GM11168 (cell line): ENCODE measurements around the gene THADA.
"Not testable (repeated sequence)": the region's sequence is repeated elsewhere in the genome, so short reads cannot be mapped to it uniquely, and the experiment has no call there.

Source experiments
- in situ Hi-C: fragments of 300-500 bp; cut with MboI; formaldehyde crosslinking; loops from one replicate; pipeline ENCODE4 v1.12.0; 2022; ENCODE audit warnings: low sequenced_read_pairs; ENCODE audit not compliant: unreplicated experiment

Gene THADA

GRCh38 chr2:43542285-43542933, 53.4 kb downstream of the THADA start:
- in situ Hi-C loops = no loop called here

DNA sequence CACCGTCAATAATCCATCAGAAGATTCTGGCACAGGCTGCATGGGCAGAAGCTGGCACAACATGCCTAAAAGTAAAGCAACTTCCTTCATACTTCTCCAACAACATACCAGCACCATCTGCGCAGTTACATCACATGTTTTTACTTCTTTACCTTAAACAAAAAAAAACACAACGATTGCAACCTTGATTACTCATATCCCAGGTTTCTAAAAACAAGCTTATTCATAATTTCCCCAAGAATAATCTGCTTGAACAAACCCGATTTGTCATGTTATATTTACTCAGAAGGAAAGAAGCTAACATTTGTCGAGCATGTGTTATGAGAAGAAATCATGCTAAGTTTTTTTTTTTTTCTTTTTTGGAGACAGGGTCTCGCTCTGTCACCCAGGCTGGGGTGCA, 54.7 kb downstream of the THADA start:
- in situ Hi-C loops = no loop called here

DNA sequence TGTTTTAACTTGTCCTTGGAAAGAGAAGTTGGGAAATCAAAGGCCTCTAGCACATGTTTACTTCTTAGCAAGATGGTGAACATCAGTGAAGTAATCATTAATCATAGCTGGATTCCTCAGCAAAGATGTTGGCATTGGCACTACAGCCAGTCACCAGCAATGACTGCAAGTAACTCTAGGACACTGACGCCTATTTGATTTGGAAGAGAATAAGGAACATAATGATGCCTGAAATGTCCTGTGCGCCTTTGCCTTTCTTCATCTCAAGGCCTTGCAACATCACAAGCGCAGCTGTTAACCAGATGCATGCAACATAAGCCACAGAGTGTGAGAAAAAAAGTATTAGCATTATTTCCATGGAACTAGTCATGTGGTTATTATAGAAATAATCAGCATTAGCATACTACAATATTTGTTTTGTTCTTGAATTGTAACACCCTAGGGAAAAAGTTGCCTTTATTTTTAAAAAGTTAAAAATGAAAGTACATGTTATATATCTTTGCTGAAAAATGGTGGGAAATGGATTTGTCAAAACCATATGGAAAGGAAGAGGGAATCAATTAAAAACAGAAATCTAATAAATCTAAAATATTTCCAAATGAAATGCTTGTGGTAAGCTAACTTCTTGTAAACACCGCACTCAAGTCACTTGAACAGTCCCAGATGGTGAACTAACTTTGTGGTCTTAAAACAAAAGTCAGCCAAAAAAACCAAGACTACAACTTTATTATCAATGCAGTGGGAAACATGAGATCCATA, 55.6 kb downstream of the THADA start:
- in situ Hi-C loops = no loop called here

- in situ Hi-C loops = no loop called here
These were observed 56.4 kb downstream of the THADA start for GRCh38 chr2:43539436-43539835.

GRCh38 chr2:43538034-43538670, 57.7 kb downstream of the THADA start:
- in situ Hi-C loops = no loop called here

- in situ Hi-C loops = no loop called here
These were observed 58.7 kb downstream of the THADA start for GRCh38 chr2:43537137-43537536.

DNA sequence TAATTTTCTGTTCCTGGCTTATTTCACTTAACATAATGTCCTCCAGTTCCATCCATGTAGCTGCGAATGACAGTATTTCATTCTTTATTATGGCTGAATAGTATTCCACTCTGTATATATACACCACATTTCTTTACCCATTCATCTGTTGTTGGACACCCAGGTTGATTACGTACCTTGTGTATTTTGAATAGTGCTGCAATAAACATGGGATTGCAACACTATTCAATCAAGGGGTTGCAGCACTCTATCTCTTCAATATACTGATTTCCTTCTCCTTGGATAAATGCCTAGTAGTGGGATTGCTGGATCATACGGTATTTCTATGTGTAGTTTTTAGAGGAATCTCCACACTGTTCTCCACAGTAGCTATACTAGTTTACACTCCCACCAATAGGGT, 61.3 kb downstream of the THADA start:
- in situ Hi-C loops = no loop called here

- in situ Hi-C loops = not testable (repeated sequence)
These were observed 63.3 kb downstream of the THADA start for GRCh38 chr2:43532572-43532971.

- in situ Hi-C loops = no loop called here
These were observed 64.6 kb downstream of the THADA start for GRCh38 chr2:43531251-43531650.

DNA sequence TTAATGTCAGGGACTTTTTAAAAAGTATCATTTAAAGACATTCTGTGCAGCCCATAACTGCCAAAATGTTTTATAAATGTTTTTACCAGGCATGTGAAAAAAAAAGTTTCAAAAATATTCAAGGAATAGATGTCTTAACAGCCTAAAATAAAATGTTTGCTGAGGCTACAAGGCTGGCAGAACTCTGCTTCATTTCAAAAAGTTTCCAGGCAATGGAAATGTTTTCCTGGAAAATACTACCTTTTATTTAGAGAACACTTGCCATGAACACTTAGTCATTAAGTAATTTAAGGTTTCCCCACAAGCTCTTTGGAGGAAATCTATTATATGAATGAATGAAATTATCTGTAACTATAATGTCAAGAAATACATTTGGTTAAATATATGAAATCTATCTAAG, 68.8 kb downstream of the THADA start:
- in situ Hi-C loops = no loop called here

DNA sequence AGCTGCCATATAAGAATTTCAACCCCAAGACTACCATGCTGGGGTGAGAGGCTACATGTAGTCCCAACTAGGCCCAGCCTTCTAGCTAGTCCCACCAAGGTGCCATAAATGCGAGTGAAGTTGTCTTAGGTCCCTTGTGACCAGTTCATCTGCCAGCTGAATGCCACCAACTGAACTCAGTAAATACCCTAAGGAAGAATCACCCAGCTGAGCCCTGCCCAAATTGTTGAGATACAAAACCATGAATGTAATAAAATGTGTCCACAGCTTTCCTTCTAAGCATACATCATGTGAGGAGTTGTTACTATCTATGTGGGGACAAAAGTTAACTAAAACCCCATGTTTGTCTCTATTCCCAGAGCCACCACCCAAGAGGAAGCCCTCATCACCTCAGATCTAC, 70.3 kb downstream of the THADA start:
- in situ Hi-C loops = no loop called here

- in situ Hi-C loops = no loop called here
These were observed 71.5 kb downstream of the THADA start for GRCh38 chr2:43524177-43524965.

DNA sequence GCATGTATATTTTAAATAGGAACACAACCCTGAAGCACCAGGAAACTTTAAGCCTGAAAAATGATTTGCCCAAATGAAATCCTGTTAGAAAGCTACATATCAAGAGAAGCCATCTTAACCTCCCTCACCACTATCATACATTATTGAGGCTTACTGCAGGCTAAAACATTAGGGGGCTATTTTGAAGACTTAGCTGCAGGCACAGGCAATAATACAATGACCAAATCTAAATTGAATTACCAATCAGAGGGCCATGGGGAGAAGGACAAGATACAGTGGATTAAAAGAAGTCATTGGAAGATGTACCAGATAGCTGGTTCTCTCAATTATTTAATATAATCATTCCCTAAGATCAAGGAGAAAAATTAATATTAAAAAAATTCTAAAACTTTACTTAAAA, 73.7 kb downstream of the THADA start:
- in situ Hi-C loops = no loop called here

- in situ Hi-C loops = no loop called here
These were observed 74.3 kb downstream of the THADA start for GRCh38 chr2:43521568-43521967.

DNA sequence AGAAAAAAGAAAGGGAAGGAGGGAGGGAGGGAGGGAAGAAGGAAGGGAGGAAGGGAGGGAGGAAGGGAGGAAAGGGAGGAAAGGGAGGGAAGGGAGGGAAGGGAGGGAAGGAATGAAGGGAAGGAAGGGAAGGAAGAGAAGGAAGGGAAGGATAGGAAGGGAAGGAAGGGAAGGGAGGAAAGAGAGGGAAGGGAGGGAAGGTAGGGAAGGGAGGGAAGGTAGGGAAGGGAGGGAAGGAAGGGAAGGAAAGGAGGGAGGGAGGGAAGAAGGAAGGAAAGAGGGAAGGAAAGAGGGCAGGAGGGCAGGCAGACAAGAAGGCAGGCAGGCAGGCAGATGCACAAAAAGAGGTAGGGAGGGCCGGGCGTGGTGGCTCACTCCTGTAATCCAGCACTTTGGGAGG, 74.9 kb downstream of the THADA start:
- in situ Hi-C loops = no loop called here

DNA sequence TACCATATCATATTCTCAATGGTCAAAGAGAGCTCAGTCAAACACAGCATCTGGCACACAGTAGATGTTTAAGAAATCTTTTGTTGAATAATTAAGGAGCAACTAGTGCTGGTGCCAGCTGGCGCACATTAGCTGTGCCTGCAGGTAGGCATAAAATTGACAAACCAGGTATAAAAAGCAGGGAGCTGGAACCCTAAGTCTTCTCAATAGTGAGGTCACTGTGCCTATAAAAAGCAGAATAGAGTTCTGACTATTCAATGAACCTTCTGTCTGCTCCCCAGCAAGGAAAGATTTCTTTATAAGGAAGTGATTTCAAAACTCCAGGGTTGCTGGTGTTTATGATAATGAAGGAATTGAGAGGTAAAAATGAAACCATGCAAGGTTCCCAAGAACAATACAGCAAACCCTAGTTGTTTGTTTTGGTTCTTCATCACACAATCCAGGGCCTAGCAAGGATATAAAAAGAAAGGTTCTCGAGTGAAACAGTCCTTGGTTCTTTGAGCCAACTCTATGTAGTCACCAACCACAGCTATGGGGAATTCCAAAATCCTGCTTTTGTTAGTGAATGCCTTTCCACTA, 76.1 kb downstream of the THADA start:
- in situ Hi-C loops = no loop called here

- in situ Hi-C loops = no loop called here
These were observed 77.1 kb downstream of the THADA start for GRCh38 chr2:43518718-43519117.

GRCh38 chr2:43518181-43518580, 77.7 kb downstream of the THADA start:
- in situ Hi-C loops = no loop called here

DNA sequence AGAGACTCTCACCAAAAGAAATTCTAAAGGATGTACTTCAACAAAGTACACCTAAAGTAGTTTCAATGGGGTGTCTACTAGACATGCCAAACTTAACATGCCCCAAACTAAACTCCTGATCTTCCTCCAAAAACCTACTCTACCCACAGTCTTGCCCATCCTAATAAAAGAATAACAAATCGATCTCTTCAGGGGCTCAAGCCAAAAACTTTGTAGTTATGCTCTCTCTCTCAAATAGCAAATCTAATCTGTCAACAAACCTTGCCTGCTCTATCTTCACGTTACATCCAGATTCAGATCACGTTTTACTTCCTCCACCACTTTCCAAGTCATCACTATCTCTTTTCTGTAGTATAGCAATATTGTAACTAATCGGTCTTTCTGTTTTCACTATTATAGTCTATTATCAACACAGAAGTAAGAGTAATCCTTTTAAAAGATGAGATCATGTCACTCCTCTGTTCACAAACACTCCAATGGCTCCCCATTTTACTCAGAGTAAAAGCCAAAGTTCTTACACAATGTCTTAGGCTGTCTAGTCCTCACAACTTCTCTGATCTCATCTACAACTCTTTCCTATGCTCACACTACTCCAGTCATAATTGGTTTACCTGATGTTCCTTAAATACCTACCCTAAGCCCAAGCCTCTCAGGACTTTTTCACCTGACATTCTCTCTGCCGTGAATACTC, 79.9 kb downstream of the THADA start:
- in situ Hi-C loops = no loop called here

GRCh38 chr2:43515248-43515647, 80.6 kb downstream of the THADA start:
- in situ Hi-C loops = no loop called here
